Stimulated activated CD8-positive, alpha-beta memory T cell treated with anti-CD3 and anti-CD28 coated beads, Interleukin-12 subunit alpha, Interleukin-12 subunit beta, amount 100 ng/mL, for 4 hours (primary cell): Measurements from ENCODE around the gene DIP2A.
"Not testable (repeated sequence)": the region's sequence is repeated elsewhere in the genome, so short reads cannot be mapped to it uniquely, and the experiment has no call there.

Experiments used
- DNase-seq: peaks from one replicate; pipeline ENCODE4 v3.0.0-alpha.2; 2020; ENCODE audit warnings: low read depth

DIP2A gene

DNA sequence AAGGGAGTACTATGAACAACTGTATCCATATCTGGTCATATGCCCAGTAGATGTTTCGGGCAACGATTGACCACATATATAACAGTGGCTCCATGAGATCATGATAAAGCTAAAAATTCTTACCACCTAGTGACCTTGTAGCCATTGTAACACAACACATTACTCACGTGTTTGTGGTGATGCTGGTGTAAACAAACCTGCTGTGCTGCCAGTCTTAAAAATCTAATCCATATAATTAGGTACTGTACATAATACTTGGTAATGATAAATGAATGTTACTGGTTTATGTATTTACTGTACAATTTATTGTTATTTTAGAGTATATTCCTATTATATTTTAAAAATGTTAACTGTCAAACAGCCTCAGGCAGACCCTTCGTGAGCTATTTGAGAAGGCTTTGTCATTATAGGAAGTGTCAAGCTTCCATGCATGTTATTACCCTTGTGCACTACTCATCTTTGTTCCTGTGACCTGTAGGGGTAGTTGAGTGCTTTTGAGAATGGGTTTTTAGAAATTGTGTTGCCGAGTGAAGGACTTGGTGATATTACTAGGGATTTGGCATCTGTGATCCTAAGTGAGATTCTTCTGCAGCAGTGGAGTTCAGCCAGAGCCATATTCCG lies 23.6 kb downstream of the DIP2A start:
- DNase-seq, result no peak

GRCh38 chr21:46482846-46483231 lies 24.1 kb downstream of the DIP2A start:
- DNase-seq, result no peak

GRCh38 chr21:46483300-46484295 lies 24.9 kb downstream of the DIP2A start:
- no peak for DNase-seq

DNA sequence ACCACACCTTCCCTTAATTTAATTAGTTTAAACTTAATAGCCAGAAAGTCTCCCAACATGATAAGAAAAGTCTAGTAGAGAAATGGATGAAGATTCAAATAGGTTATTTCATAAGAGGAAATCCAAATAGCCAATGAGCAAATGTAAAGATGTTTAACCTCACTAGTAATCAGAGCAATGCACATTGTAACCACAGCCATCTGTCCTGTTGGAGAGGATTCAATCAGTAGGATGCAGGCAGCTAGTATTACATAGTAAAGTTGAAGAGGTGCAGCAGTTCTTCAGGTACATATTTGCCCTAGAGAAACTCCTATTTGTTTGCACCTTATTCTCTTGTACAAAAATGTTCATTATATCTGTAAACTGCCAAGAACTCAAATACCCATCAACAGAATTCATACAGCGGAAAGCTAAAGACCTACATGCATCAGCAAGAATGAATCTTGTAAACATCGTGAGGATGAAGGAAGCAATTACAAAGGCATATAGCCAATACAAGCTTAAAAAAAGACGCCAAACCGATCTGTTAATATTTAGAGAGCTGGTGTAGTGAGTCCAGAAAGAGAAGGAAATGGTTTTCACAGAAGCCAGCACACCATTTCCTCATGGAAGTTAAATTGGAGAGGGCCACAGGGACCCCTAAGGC lies 27.9 kb downstream of the DIP2A start:
- no peak for DNase-seq

DNA sequence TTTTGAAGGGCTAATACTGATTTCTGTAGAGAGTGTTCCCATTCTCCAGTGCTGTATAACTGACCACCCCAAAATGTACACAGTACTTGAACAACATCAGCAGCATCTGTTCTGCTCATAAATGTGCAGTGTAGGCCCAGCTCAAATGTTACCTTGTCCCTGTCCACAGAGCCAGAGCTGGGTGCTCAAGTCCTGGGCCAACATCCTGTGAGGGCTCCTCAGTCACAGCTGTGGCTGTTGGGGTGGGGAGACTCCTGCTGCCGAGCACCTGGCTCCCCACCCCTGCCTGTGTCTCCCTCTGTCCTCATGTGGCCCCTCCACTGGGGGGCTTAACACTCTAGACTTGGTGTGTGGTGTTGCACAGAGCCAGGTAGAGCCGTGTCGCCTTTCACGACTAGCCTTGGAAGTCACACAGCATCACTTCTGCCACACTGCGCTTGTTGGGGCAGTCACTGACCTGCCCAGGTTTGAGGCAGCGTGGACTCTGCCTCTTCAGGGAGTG lies 30.5 kb downstream of the DIP2A start:
- no peak for DNase-seq

GRCh38 chr21:46489800-46490199 lies 31.1 kb downstream of the DIP2A start:
- DNase-seq, result no peak

- DNase-seq, result no peak
Measured at GRCh38 chr21:46491553-46491952, 32.9 kb downstream of the DIP2A start.

GRCh38 chr21:46492851-46493250 lies 34.2 kb downstream of the DIP2A start:
- no peak for DNase-seq

DNA sequence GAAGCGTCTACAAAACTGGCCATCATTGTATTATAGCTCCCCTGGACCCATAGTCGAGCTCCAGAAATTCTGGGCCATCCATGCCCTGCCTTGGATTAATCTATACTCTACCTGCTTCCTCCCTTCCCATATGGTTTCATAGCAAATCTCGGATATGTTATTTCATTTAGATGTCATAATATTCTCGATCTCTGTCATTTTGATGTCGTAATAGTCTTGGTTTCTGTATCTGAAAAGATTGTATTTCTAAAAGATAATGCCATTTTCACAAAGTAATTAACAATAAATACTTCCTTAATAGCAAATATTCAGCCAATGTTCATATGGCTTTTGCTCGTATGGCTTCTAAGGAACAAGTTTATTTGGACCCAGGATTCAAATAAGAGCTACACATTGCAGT lies 35.1 kb downstream of the DIP2A start:
- DNase-seq, result no peak

DNA sequence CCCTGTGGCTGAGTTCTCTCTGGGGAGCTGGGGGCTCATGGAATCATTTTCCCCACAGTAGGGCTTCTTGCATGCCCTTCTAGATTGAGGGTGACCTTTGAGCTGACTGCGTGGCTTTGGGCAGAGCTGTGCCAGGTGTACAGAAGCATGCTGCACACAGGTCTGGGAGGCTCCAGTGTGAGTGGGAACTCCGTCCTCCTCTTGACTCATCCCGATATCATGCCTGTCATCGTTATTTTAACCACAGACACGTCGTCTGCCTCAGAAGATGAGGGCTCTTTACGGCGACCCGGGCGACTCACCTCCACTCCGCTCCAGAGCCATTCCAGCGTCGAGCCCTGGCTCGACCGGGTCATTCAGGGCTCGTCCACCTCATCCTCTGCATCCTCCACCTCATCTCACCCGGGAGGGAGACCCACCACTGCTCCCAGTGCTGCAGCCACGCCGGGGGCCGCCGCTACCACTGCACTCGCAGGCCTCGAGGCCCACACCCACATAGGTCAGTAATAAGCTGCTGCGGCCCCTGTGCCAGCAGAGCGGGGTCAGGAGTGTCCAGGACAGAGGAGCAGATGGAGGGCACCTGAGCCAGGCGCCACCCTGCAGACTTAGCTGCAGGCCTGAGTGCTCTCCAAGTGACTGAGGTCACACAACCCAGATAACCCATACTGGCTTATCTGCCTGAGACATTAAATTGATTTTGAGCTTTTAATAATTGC lies 39.8 kb downstream of the DIP2A start:
- no peak for DNase-seq

DNA sequence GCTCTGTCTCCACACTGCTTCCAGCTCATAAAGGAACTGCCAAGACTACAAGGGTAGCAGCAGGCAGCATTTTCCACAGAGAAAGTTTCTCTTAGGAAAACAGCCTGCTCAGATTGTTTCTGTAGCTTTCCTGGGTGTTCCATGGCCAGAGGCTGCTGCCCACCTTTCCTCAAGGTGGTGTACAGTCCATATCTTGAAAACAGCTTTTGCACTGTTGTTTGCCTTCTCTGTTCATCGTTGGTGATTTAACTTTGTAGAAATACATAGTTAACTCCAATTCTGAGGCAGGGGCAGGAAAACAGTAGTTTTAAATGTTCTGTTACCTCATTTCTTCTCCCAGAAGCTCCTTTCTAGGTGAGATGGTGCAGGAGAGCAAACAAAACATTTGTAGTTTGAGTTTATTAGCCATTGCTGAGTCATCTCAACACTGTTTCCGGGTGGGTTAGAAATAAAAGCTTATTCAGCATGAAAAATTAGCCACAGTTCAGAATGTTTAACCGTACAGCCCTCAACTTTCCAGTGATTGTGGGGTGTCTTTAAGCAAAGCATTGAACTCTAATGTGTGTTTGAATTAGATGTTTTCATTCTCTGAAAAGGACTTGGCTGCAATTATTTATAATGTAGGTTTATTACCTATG lies 41.7 kb downstream of the DIP2A start:
- DNase-seq, result no peak

DNA sequence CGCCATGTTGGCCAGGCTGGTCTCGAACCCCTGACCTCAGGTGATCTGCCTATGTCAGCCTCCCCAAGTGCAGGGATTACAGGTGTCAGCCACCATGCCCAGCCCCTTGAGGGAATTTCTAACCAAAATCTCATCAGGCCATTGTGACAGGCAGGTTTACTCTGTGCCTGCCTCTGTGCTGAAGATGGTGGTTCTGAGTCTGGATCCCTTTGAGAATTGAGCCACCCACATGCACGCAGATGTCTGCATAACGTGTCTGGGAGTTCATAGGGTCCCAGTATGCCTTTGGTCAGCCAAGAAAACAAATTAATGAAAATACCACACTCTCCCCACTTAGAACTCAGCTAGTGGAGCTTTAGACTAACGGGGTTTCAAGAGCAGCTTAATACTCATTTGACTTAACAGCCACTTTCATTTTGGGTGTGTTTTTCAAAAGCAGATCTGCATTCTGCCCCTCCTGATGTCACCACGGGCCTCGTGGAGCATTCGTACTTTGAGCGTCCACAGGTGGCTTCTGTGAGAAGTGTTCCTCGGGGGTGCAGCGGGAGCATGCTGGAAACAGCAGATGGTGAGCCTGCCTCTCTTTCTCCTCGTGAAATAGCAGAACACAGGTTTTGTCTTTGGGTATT lies 45.3 kb downstream of the DIP2A start:
- no peak for DNase-seq

- no peak for DNase-seq
Measured at GRCh38 chr21:46504666-46505065, 46.0 kb downstream of the DIP2A start.

- DNase-seq, result no peak
Measured at GRCh38 chr21:46507562-46507961, 48.9 kb downstream of the DIP2A start.

GRCh38 chr21:46509741-46510502 lies 51.2 kb downstream of the DIP2A start:
- DNase-seq, result no peak

GRCh38 chr21:46515109-46515508 lies 56.4 kb downstream of the DIP2A start:
- no peak for DNase-seq

- DNase-seq, result no peak
Measured at GRCh38 chr21:46516068-46516467, 57.4 kb downstream of the DIP2A start.

DNA sequence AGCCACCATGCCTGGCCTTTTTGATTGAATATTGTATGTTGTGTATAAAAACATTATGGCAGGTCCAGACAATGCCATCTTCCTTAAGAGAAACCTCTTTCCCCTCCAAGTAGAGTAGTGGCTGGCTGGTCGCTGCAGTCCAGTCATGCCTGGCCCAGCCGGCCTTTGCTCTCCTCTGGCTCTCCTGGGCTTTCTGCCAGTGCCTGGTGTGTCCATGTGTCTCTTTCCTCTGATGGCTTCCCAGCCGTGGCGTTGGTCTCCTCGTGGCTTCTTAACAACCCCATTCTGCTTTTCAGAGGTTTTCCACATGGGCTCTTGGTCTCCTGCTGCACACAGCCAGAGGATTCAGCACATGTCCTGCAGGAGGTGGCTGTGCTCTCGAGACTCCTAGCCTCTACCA lies 58.7 kb downstream of the DIP2A start:
- DNase-seq, result no peak

- no peak for DNase-seq
Measured at GRCh38 chr21:46518983-46519583, 60.4 kb downstream of the DIP2A start.

- not testable (repeated sequence) for DNase-seq
Measured at GRCh38 chr21:46527393-46527792, 68.7 kb downstream of the DIP2A start.
